LNCaP clone FGC (cell line): Measurements from ENCODE around the gene PPP2R3A.
"Not testable (repeated sequence)": the region's sequence is repeated elsewhere in the genome, so short reads cannot be mapped to it uniquely, and the experiment has no call there.

Experiments
- DNase-seq: peaks from one replicate; pipeline ENCODE4 v3.0.0-alpha.2; 2011; ENCODE audit warnings: low read depth
- H3K4me3 ChIP-seq: 2 replicates; pipeline ENCODE4 v1.5.1; 2011; ENCODE audit warnings: mild to moderate bottlenecking, low read depth, low read length, control low read depth
- TF ChIP-seq, protein P1 (sequence below): IDR thresholded peaks from 2 replicates; pipeline ENCODE4 v1.5.1; 2012; ENCODE audit warnings: mild to moderate bottlenecking; ENCODE audit not compliant: control insufficient read depth, insufficient read depth; ENCODE audit errors: extremely low read depth

PPP2R3A gene

DNA sequence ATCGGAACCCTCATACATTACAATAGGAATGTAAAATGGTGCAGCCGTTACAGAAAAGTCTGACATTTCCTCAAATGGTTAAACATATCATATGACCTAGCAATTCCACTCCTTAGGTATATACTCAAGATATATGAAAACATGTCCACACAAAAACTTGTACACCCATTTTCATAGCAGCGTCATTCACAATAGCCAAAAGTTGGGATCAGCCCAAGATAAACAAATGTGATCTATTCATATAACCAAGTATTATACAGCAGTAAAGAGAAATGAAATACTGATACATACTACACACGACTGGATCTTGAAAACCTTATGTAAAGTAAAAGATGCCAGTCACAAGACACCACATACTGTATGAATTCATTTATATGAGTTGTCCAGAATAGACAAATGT is 128.2 kb downstream of the PPP2R3A start:
- no peak for DNase-seq
- TF ChIP-seq, protein P1, sequence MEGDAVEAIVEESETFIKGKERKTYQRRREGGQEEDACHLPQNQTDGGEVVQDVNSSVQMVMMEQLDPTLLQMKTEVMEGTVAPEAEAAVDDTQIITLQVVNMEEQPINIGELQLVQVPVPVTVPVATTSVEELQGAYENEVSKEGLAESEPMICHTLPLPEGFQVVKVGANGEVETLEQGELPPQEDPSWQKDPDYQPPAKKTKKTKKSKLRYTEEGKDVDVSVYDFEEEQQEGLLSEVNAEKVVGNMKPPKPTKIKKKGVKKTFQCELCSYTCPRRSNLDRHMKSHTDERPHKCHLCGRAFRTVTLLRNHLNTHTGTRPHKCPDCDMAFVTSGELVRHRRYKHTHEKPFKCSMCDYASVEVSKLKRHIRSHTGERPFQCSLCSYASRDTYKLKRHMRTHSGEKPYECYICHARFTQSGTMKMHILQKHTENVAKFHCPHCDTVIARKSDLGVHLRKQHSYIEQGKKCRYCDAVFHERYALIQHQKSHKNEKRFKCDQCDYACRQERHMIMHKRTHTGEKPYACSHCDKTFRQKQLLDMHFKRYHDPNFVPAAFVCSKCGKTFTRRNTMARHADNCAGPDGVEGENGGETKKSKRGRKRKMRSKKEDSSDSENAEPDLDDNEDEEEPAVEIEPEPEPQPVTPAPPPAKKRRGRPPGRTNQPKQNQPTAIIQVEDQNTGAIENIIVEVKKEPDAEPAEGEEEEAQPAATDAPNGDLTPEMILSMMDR = no peak
- no peak overlapping the region for H3K4me3 ChIP-seq

DNA sequence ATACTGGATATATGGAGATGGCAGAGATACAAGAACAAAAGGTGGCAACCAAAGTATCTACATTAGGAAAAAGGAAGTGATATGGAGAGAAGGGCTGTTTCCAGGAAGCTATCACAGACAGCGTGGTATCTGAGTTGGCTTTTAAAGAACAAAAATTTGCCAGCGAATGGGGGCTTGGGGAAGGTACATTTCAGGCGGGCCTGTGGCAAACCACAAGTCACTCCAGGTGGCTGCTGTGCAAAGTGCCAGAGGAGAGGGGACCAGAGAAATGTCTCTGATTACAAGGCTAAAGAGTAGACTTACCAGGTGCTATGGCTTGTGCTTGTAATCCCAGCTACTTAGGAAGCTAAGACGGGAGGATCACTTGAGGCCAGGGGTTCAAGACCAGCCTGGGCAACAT is 139.5 kb downstream of the PPP2R3A start:
- no peak overlapping the region for H3K4me3 ChIP-seq
- DNase-seq = no peak
- TF ChIP-seq, protein P1 = no peak

DNA sequence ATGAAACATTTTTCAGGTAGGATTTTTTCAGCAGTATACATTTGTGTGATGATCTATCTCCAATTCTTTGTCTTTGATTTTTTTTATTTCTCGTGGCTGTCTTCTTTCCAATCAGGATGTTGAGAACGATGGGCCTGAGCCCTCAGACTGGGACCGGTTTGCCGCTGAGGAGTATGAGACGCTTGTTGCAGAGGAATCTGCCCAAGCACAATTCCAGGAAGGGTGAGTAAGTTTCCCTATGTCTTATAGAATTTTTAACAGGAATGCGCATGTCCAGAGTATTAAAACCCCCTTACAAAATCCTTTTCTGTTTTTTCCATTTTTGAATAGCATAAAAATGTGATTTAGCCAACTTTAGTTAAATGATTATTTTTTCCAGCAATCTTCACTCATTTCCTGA is 140.6 kb downstream of the PPP2R3A start:
- no peak for DNase-seq

DNA sequence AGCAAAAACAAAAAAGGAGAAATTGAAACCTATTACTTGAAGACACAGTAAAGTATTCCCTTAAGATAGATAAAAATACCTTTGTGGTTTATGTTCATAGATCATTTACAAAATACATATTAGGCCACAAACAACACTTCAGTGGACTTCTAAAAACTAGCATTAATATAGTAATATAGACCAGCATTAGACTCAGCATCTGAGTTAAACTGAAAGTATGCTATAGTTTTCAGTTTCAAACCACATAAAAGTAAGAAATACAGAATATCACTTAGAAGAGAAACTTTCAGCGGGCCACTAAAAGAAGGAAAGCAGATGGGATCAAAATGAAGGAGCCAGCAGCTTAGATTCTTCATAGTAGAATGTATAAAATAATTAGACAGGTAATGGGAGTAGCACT is 144.0 kb downstream of the PPP2R3A start:
- no peak overlapping the region for H3K4me3 ChIP-seq
- DNase-seq = no peak
- TF ChIP-seq, protein P1 = no peak

More for the DNA sequence above, 140.6 kb downstream of the PPP2R3A start:
- H3K4me3 ChIP-seq = no peak overlapping the region
- TF ChIP-seq, protein P1 = no peak

DNA sequence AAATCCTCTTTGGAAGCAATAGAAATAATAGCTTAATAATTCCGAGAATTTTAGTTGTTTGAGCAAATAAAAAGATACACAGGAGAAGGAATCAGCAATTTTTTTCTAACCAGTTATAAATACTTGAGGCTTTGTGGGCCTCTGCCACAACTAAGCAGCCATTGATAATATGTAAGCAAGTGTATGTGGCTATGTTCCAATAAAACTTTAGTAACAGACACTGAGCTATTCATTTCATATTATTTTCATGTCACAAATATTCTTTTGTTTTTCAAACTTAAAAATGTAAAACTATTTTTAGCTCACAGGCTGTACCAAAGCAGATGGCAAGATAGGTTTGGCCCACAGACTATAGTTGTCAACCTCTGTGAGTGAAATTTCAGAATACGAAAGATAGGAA is 145.0 kb downstream of the PPP2R3A start:
- no peak overlapping the region for H3K4me3 ChIP-seq
- no peak for DNase-seq
- TF ChIP-seq, protein P1 = no peak

DNA sequence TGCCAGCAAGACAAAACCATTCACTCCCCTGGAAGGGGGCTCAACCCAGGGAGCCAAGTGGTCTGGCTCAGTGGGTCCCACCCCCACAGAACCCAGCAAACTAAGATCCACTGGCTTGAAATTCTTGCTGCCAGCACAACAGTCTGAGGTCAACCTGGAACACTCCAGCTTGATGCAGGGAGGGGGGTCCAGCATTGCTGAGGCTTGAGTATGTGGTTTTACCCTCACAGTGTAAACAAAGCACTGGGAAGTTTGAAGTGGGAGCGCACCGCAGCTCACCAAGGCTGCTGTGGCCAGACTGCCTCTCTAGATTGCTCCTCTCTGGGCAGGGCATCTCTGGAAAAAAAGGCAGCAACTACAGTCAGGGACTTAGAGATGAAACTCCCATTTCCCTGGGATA is 148.9 kb downstream of the PPP2R3A start:
- TF ChIP-seq, protein P1 = no peak
- no peak for DNase-seq
- no peak overlapping the region for H3K4me3 ChIP-seq

DNA sequence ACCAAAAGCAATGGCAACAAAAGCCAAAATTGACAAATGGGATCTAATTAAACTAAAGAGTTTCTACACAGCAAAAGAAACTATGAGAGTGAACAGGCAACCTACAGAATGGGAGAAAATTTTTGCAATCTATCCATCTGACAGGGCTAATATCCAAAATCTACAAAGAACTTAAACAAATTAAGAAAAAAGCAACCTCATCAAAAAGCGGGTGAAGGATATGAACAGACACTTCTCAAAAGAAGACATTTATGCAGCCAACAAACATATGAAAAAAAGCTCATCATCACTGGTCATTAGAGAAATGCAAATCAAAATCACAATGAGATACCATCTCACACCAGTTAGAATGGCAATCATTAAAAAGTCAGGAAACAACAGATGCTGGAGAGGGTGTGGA is 153.8 kb downstream of the PPP2R3A start:
- DNase-seq, H3K4me3 ChIP-seq: not testable (repeated sequence)

DNA sequence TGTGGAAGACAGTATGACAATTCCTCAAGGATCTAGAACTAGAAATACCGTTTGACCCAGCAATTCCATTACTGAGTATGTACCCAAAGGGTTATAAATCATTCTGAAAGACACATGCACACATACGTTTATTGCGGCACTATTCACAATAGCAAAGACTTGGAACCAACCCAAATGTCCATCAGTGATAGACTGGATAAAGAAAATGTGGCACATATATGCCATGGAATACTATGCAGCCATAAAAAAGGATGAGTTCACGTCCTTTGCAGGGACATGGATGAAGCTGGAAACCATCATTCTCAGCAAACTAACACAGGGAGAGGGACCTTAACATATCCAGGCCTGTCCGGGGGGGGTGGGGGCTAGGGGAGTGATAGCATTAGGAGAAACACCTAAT is 154.3 kb downstream of the PPP2R3A start:
- not testable (repeated sequence) for DNase-seq, H3K4me3 ChIP-seq
